PC-3 (cell line): ENCODE measurements around the gene ADAMTS17.

Experiments
- CTCF ChIP-seq: fragments of 300-600 bp; sonication (generic); conservative IDR thresholded peaks from 2 replicates; pipeline ENCODE4 v1.5.1; 2017; ENCODE audit warnings: antibody characterized with exemption, low read depth, mild to moderate bottlenecking, low read length
- EZH2 ChIP-seq: fragments of 300-600 bp; sonication (generic); IDR thresholded peaks from one replicate; pipeline ENCODE4 v1.6.1; 2017; ENCODE audit warnings: antibody characterized with exemption, mild to moderate bottlenecking, low read length; ENCODE audit not compliant: unreplicated experiment

DNA sequence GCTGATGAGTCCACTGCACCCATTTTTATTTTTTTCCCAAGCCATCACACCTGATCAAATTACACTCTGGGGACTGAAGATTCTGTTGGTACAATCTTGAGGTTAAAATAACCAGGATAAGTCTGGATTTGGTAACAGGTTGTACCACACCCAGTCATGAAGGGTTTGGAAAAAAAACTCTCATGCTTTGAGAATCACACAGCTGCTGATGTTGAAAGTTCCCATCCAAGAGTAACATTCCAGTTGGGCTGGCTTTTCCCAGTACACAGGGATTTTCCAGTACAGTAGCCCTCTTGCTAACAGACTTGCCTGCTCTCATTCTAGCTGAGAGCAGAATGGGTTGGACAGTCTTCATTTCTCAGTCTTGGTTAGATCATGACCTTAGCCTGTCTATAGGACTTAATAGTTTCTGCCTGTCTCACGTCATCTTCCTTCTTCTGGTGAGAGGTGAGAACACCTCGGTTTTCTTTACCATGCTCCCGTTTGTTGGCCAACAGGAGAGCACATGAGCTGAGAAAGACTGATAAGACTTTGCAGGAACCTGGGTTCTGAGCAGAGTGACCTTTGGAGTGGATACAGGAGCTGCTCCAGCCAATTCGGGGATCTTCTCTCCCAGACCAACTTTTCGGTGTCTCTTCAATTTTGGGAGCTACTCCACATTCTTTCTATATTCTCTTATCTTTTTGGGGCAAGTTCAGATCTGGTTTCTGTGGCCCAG is 308.5 kb downstream of the ADAMTS17 start:
- TF ChIP-seq EZH2 (no peak), CTCF (no peak)
